HG03159 (cell line): ENCODE results near the gene HDAC10.
"Not testable (repeated sequence)": the region's sequence is repeated elsewhere in the genome, so short reads cannot be mapped to it uniquely, and the experiment has no call there.

Experiments
- ATAC-seq: cut with Tn5 transposase; IDR thresholded peaks from one replicate; pipeline ENCODE4 v1.9.1; 2021; ENCODE audit warnings: mild to moderate bottlenecking, moderate library complexity; ENCODE audit not compliant: unreplicated experiment

The HDAC10 gene

DNA sequence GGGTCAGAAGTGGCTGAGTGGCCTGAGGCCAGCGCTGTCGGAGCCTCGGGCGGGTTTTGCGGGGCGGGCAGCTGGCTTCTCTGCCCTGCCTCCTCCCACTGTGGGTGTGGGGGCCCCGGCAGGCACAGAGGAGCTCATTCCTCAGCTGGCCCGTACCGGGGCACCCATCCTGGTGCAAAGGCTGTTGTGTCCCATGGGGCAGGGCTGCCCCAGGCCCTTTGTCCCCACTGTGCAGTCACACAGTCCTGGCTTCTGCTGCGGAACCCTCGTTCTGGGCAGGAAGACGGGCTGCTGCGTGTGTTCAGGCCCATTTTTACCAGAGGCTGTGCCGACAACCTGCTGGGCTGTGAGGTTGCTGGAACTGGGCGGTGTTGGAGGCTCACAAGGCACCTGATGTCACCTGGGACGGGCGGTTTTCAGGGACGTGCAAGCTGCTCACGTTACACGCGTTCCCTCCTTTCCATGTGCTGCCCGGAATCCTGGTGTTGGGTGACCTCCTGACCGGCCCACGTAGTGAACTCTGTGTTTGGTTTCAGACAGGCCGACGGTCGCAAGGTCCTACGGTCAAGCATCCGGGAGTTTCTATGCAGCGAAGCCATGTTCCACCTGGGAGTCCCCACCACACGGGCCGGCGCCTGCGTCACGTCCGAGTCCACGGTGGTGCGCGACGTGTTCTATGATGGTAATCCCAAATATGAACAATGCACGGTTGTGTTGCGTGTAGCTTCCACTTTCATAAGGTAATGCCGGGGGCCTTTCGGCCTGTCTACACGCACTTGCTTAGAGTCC is 45.1 kb downstream of the HDAC10 start:
- no peak for ATAC-seq

DNA sequence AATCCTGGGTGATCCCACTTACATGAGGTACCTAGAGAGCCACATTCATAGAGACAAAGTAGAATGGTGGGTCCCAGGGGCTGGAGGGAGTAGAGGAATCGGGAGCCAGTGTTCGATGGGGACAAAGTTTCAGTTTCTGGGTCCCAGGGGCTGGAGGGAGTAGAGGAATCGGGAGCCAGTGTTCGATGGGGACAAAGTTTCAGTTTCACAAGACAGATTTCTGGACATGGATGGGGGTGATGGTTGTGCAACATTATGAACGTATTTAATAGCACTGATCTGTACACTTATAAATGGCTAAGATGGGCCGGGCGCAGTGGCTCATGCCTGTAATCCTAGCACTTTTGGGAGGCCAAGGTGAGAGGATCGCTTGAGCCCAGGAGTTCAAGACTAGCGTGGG is 46.1 kb downstream of the HDAC10 start:
- ATAC-seq = not testable (repeated sequence)

DNA sequence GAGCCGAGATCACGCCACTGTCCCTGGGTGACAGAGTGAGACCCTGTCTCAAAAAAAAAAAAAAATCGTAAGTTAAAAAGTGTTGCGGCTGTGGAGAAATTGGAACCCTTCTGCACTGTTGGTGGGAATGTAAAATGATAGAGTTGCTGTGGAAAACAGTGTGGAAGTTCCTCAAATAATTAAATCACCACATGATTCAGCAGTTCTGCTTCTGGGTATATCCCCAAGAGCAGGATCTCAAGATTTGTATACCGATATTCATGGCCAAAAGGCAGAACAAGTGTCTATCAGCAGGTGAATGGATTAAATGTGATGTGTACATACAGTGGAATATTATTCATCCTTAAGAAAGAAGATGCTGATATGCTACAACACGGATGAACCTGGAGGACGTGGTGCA is 46.5 kb downstream of the HDAC10 start:
- ATAC-seq = no peak

GRCh38 chr22:50203288-50203687 is 47.8 kb downstream of the HDAC10 start:
- ATAC-seq = no peak

DNA sequence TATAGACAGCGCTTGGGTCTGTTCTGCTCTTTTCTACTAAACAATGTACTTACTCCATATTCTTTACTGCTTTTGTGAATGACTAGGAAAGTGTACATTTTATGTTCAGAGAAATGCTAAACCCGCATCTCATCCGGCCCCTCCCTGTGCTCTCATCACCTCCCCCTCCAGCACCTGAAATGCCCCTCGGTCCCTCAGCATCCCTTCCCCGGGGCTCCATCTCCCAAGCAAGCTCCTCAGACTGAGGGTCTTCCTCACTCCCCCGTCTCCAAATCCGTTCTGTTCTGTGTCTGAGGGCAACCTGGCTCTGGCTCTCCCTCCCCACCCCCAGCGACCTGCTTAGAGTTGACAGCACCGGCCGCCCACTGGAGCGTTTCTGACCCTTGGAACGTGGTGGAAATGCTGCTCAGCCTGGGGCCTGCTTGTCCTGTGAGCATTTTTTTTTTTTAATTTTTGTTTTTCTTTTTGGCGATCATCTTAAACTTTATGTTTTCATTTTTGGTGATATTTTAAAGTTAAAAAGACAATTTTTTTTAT is 48.9 kb downstream of the HDAC10 start:
- ATAC-seq = no peak

DNA sequence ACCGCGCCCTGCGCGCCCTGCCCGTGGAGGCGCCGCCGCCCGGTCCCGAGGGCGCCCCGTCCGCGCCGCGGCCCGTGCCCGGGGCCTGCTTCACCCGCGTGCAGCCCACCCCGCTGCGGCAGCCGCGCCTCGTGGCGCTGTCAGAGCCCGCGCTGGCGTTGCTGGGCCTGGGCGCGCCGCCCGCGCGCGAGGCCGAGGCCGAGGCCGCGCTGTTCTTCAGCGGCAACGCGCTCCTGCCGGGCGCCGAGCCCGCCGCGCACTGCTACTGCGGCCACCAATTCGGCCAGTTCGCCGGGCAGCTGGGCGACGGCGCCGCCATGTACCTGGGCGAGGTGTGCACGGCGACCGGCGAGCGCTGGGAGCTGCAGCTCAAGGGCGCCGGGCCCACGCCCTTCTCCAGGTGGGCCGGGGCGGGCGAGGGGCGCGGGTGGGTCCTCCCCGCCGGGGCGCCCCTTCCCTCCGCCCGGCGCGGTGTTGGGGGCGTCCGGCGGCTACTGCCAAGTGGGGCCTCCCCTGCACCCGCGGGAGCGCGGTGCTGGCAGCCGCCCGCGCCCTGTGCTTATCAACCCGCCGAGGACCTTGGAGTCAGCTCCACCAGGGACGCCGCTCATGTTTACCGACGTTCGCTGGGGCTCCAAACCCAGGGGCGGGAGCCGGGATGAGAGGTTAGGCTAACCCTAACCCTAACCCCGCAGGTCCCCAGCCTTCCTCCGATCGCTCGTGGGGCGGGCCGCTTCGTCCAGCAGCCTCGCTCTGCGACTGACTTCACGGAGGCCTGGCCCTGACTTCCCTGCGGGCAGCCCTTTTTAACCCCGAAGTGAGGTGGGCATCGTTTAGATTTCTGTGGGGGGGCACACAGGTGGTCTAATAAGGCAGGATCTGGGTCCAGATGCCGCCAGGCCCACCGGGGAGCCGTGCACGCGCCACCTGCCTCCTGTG is 49.6 kb downstream of the HDAC10 start:
- peak; percentile 16 for ATAC-seq

DNA sequence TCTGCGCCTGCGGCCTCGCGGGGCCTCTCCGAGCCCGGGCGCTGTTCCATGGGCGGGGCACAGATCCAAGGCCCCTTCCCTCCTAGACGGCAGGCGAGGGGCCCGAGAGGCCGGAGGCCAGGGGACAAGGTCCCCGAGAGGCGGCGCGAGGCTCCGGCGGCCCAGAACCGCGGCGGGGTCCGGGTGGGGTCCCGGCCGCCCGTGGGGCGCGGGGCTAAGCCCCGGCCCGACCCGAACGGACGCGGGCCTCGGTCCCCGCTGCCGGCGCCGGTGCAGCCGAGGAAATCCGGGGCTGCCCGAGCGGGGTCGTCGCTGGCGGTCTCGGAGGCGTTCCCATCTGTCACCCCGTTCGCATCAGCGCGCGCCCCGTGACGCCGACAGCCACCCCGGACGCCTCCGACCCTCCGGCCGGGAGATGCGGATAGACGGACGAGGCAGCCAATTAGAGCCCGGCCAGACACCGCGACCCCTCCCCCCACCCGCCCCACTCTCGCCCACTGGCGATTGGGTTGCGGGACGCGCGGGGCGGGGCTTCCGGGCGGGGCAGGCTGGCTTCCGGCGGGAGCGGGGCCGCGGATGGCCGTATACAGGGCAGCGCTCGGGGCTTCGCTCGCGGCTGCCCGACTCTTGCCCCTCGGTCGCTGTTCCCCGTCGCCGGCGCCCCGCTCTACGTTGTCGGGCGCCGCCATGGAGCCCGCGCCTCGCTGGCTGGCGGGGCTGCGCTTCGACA is 50.4 kb downstream of the HDAC10 start, which contains the start of gene SELENOO:
Gene SELENOO (plus strand): TSS at position 551 of the 730 bp plus-strand sequence. CDS start 26 bp downstream, at position 577.
- ATAC-seq = peak; percentile 67

GRCh38 chr22:50199829-50200460 is 51.1 kb downstream of the HDAC10 start:
- no peak for ATAC-seq

GRCh38 chr22:50199251-50199721 is 51.8 kb downstream of the HDAC10 start:
- no peak for ATAC-seq

DNA sequence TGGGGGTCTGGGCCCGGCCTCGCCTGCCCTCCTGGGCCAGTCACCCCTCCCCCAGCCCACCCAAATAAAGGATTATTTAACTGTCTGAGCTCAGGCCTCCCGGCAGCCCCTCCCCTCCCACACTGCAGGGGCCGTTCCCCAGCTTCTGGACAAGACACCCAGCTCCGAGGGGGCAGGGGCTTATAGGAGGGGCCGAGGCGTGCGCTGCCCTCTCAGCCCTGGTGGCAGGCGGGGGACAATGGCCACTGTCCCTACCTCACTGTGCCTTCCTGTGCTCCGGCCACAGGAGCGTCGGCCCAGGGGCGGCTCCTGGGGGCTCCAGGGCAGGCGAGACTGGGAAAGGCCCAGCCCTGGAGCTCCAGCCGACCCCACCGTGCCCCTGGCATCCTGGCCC is 52.4 kb downstream of the HDAC10 start:
- no peak for ATAC-seq

- ATAC-seq = no peak
Measured at GRCh38 chr22:50197856-50198623, 53.0 kb downstream of the HDAC10 start.

DNA sequence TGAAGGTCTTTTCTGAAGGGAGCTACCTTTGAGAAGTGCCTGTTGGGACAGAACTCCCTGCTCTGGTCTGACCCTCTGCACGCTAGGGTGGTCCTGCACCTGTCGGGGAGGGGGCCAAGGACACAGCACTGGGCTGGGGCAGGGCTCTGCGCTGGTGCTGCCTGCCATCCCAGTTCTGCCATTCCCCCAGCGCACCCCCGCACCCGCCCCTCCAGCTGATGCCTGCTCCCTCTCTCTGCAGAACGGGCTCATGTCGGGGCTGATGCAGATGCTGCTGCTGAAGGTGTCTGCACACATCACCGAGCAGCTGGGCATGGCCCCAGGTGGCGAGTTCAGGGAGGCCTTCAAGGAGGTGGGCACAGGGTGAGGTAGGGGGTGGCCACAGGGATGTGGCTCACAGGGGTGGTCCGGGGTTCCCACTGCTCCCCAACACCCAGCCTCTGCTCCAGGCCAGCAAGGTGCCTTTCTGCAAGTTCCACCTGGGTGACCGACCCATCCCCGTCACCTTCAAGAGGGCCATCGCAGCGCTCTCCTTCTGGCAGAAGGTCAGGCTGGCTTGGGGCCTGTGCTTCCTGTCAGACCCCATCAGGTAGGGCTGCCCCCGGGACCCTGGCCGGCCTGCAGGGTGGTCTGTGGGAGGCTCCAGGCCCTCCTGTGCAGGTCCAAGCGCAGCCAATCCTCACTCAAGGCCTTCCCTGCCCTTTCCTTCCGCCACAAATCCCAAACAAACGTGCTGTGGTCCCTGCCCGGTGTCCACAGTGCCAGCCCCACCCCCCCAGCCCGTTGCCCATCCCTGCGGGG is 53.9 kb downstream of the HDAC10 start:
- no peak for ATAC-seq

GRCh38 chr22:50196256-50196655 is 54.8 kb downstream of the HDAC10 start:
- no peak for ATAC-seq
